Activated CD4-positive, alpha-beta T cell treated with anti-CD3 and anti-CD28 coated beads, Interleukin-10, Interleukin-2, amounts not matched to agents 100 ng/mL and 50 ng/mL, durations not matched to agents 16 hours and 8 hours (primary cell): ENCODE measurements around the gene GRK3.

Source experiments
- DNase-seq: peaks from one replicate; pipeline ENCODE4 v3.0.0-alpha.2; 2020

Gene GRK3

DNA sequence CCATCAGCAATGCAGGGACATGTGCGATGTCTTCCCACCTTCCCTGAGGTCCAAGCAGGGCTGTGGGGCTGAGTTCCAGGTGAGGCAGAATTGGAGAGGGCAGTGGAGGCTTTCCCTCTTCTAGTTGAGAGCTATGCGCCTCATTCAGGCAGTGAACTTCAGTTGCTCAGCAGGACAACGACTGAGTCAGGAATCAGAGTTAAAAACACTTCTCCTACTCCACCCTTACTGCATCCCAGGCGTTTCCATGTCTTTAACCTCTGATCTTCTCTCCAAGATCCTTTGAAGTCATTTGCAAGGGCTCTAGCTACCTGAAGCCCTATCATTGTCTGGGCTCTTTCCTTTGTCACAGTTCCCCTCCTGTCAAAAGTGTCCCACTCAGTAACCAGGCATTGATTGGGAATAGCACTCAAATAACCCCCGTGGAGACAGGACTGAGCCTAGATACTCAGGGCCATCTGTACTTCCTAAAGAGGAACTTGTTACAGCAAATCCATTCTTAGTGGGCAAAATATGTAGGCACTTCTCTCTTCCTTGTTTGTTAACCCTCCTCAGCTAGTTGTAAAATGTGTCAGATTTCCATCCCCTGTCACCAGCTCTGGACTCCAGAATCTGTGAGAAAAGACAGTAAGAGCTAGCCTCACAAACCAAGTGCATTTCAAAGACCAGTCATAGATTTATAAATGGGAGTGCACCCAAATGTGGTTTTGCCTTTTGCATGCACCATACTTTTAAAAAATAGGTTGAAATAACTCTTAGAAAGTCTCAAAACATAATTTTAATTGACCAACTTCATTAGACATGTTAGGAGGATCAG, 105.0 kb downstream of the GRK3 start:
- DNase-seq: no peak

DNA sequence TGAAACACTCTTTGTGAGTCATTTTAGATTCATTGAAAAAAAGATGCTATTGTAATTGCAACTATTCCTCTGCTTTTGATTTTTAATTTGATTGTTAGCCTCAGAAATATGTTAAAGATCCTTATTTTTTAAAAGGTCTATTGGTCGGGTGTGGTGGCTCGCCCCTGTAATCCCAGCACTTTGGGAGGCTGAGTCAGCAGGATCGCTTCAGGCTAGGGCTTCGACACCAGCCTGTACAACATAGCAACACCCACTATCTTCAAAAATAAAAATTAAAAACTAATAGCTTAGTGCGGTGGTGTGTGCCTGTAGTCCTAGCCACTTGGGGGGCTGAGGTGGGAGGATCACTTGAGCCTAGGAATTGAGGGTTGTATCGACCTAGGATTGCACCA, 105.6 kb downstream of the GRK3 start:
- no peak for DNase-seq

DNA sequence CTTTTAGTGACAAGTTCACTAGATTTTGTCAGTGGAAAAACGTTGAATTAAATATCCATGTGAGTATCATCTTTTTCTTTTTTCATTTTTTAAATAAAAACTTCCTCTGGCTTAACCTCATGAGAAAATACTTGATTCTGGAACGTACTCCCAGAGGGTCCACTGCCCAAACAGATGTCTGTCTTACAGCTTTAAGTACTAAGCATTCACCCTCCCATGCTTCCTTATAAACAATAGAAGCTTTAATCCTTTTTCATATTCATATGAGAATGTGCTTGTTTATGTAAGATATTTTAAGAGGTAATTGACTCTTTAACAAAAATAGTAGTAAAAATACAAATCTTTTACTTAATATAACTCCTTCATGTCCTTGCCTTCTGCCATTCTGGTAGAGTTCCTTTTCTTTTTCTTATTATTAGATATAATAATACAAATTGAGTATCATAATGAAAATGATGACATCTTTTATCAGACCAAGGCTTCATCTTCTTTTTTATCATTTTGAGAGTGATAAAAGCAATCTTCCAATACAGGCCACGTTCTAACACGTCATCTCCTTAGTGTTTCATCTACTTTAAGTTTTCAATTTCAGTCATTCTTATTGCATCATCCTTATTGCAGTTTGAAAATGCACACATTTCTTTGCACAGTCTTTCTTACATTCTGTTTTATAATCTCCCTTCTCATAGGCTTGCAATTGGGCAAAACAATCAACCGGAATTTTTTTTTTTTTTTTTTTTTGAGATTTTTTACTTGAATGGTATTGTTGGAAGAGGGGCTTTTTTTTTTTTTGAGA, 108.0 kb downstream of the GRK3 start:
- peak; percentile 79 for DNase-seq

DNA sequence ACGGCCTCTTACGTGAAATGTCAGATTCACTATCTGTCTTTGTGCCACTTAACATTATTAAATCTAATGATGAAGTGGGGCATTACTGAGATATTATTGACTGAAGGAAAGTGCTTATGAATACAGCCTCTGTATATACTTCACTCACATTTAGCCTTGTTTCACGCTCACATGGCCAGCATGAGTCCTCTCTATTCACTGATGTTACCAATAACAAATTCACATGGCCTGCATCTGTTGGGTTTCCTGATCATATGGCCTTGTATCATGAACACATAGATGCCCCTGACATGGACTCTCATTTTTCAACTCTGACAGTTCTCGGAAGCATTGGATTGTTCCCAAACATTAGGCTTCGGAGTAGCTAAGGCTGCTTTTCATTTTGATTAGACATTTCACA, 109.2 kb downstream of the GRK3 start:
- no peak for DNase-seq

DNA sequence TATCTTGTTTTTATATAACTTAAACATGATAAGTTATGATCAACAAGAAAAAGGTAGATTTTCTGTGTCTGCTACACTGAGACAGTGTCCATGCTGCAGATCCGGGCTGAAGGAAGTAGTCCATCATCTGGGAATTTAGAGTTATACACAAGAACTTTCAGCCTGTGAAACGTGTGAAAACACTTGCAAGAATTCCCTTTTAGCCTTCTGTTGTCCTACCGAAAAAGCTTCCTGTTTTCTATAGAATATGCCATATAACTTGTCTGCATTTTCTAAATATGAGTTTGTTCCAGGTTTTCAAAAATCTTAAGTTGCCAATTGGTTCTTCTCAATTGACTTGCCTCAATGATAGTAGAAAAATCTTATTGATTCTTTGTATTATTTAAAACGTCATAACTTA, 113.2 kb downstream of the GRK3 start:
- DNase-seq: no peak

DNA sequence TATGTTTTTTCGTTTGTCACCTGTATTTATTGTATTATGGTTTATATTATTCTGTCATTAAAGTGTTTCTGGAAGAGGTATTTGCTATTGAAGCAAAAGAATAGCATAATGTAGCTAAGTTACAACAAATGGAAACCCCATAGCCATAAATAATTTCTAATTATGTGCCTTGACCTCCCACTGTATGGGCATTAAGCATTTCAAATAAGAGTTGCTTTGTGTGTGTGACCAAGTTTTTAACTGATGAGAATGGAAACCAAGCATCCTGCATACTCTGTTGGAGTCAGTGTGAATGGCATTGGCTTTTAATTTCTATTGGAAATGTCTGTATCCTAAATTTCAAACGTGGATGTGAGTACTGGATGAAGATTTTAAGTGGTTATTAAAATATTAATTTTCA, 115.6 kb downstream of the GRK3 start:
- DNase-seq: no peak

DNA sequence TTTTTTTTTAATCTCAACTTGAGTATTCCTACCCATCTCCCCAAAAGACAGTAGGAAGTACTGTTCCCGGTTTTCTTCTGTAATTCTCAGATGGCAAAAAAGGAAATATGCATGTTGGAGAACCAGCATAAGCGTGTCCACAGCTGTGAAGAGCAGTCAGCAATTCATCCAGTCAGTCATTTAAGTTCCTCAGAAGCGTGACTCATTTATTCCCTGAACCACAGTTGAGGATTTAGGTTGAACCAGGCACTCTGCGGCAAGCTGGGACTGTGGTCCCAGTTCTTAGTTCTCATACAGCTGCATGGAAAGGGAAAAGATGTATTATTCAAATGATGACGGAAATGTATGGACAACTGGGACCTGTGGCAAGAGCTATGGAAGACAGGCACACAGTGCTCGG, 116.5 kb downstream of the GRK3 start:
- peak; percentile 53 for DNase-seq

DNA sequence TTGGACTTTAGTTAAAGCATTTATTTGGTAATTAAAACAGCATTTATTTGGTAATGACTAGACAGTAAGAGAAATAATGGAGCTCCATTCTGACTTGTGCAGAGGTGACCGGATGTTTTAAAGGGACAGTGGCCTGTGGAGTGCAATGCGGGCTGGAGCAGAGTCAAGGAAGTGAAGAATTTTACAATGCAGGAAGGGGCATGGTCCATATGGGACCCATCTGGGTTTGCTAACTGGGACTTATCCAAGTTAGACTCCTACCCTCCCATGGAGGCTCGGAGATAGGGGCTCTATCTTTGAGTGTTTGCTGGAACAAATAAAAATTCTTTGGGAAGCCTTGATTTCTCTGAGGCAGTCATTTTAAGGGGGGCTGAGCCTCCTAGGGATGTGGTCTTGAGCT, 117.6 kb downstream of the GRK3 start:
- DNase-seq: no peak

DNA sequence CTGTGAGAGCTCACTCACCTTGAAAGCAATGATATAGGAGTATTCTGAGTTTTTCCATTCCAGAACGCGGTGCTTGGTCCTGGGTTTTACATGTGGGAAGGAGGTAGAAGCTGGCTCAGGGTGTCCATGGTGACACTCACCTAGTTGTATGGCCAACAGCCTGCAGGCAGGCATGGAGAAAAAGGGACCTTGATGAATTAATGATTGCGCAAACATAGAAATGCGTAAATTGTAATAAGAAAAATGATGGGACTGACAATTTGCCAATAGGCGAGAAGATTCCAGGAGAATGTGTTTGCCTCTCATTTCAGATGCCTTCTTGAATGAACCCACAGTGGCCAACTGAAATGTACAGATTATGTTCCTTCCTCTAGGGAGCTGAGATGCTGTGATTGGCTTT, 124.2 kb downstream of the GRK3 start:
- DNase-seq: no peak

DNA sequence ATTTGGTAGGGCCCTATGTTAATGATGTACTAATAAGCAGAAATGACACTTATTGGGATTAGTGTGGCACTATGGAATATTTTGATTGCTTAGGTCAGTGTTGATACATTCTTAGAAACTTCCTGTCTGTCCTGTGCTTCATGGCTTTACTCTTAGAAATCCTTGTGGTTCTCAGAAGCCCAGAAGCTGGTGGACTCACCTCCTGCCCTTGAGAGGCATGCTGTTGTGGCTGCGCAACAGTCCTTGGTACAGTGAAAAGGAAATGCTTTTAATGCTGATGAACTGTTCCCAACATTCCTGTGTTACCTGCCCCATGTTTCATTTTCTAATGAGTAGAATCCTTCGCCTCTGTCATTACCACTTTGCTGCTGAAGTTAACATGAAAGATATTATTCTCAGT, 125.2 kb downstream of the GRK3 start:
- DNase-seq: no peak

DNA sequence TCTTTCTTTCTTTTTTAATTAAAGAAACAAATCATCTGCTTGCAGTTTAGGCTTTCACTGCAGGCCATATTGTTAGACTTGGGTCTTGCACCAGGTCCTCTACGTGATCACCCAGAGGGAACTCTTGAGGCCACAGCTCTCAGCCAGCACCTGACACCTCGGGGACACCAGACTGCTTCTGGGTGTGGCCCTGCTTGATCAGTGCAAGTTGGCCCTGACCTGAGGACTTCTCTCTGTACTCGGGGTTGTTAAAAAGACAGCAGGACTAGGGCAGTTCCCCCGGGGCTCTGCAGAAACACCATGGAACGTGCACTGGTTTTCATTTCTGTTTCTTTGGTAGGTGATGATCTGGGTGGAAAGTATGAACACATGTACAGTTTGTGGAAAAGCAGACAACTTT, 126.3 kb downstream of the GRK3 start:
- no peak for DNase-seq

DNA sequence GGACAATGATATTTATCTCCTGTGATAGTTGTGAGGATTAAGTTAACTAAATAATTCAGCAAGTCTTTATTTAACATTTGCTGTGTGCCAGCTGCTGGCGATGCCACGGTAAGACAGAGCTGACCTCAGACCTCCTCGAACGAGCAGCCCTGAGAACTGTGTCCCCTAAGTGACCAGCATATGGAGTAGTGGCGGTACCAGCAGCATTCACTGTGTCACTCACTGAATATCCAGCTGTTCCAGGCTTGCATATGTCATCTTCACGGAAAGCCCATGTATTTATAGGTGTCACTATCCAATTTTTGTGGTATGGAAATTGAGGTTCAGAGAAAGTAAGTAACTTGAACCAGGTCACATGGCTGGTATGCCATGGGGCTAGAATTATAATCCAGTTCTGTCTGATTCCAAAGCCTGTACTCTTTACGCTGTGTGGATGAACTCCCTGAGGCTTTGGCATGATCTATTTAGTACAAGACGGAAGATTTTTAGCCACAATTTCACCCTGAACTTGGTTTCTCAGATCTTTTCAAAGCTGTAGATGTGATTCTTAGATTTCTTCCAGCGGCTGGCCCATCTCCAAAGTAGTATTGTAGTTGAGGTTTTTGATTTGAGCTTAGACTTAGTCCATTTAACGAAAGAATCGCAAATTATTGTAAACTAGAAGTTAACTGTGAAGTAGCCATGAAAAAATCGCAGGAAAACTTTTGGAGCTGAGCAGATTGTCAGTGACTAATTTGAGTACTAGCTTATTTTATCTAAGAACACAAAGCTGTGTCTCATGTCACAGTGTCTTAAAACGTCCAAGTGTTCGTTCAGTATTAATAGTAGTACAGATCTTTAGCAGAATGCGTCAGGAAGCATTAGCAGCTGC, 128.2 kb downstream of the GRK3 start:
- DNase-seq: no peak

DNA sequence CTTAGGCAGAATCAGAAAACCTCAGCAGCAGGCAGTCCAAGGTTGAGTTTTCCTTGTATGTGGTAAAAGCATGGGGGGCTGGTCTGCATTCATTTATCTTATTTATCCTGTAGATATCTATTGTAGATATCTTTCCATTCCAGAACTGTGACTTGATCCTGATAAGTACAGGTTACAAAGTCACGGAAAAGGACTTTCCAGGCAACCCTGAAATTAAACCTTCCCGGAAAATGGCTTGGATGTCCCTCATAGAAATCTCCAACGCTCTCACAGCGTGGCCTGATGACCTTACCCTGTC, 128.7 kb downstream of the GRK3 start:
- no peak for DNase-seq

DNA sequence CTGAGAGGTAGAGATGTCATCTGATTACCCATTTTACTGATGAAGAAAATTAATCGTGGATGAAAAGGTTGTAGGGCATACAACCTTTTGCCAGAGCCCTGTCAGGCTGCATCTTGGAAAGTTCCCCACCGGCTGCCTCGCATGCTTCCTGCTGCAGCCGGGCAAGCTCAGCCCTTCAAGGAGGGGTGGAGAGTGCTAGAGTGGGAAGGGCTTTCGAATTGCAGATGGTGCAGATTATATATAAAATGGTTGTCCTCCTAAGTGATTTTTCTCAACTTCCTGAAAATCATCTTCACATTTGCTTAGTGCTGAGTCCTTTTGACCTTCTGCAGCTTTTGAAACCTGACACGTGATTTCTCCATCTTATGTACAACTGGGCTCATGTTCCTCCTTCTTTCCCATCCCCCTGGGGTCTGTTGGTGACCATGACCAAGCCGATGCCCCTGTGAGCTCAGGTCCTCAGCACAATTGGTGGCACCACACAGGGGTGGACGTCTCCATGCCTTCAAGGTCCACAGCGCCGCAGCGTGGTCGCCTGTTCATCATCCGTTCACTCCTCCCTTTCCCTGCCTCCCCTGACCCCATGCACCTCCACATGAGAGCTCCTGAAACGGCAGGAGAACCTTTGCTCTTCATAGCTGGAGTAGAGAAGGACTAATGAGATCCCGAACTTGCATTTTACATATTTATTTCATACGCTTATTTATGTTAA, 129.9 kb downstream of the GRK3 start:
- no peak for DNase-seq

DNA sequence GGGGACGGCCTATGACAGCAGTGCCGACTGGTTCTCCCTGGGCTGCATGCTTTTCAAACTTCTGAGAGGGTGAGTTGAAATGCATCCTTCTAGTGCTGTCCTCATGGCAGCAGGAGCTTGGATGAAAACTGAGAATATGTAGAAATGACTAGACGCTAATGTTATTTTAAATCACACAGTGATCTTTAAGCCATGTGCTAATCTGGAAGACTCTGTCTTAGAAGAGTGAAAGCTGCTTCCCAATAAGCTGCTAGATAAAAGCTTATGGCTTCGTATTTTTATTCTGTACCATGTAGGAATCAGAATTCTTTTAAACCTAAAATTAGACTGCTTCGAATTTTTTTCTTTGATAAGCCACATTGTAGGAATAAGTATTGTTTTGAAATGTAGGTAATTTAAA, 130.7 kb downstream of the GRK3 start:
- DNase-seq: no peak

DNA sequence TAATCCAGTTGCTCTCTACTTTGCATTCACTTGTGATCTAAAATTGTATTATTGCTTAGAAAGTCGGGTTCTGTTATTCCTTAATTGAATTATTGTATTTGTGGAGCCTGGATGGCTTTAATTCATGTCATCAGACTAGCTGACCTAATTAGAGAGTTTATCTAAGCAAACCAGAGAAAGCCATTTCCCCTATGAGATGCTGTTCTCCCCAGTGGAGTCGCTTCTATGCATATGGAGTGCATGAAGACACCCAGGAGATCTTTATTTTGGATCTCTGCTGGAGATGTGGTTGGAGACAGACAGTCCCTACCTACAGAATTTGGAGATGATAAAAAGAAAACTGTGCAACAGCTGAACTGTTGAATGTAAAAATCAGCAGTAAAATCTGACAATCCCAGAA, 132.3 kb downstream of the GRK3 start:
- DNase-seq: no peak

DNA sequence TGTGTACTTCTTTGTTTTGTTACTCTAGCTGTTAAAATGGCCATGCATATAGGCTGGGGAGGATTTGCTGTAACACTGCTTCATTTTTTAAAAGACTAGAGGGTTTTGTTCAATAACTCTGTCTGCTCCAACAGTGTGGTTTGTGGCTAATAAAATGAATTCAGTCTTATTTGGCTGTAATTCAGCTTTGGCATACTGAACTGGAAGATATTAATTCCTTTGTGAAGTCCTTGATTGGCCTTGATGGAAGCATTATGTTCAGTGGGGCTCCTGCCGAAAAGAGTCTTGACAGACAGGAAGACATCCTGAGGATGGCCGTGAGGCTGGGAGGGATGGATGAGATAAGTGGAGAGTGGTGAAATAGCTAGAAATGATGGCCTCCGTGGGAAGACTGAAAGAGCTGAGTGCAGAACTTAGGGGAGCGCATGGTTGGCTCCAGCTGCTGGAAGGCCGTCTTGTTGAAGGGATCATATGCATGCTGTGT, 132.7 kb downstream of the GRK3 start:
- DNase-seq: no peak

DNA sequence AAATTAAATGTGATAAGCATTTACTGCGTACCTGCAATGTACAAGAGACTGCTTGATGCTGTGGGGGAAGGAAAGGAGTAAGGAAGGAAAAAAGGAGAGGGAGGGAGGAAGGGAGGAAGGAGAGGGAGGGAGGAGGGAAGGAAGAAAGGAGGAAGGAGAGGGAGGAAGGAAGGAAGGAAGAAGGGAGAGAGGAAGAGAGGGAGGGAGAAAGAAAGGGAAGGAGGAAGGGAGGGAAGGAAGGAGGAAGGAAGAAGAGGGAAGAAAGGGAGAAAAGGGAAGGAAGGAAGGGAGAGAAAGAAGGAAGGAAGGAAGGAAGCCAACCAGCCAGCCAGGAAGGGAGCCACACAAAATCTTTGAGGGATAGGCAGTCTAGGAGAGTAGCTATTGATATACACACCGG, 133.5 kb downstream of the GRK3 start:
- no peak for DNase-seq

DNA sequence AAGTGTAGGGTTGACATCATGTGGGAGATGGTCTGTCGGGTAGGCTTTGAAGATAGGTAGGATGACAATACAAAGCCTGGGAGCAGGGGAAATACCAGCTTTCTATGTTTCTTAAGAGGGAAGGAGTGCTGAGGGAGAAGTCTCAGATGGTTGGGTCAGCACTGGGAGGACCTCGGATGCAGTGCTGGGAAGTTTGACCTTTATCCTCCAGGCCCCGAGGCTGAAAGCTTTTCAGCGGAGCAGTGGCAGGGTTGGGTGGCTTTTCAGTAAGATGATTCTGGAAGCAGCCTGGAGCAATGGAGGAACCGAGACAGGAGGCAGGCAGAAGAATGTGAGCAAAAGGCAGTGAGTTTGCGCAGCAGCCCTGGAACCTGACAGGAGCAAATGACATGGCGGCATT, 134.0 kb downstream of the GRK3 start:
- no peak for DNase-seq

DNA sequence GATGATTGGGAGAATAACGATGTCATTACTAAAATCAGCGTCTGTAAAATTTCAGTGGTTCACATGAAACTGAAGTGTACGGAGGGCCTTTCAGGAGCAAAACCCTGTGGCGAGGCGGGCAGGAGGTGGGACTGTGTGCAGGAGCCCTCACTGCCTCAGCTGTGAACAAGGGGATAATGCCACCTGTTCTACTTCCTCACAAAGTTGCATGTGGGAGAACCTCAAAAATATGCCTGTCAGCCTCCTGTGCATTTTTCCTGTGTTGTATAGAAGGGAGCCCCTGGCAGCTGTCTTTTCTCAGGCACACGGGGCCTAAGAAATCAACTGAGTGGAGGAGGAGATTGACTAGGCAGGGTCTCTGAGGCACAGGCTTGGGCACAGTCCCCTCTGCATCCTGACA, 134.5 kb downstream of the GRK3 start:
- DNase-seq: no peak

DNA sequence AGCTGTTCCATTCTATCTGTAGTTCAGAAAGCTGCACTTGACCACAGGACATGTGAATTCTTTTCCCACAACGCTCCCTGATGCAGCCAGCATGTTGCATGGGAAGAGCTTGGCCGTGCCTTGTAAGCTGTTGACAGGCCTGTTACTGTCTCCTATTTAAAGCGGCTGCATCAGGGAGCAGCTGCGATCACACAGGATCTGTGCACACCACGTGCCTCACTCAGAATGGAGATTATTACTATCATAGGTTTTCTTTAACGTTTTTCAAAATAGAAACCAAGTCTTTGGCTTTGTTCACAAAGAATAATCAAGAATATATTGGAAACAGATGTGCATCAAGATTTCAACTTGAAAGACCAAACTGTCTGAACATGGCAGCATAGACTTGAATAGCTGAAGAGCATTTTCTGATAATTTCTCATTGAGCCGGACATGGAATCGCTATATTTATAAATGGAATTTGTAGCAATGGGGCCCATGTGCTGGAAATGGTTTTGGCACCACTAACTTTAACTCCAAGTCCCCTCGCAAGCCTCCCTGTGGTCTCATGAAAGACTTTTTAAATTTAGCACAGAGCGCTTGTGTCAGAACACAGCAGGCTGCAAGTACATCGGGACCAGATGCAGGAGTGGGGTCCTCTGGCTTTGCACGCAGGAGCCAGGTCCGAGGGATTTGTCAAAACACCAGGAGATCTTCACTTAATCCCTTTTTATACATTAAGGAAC, 136.7 kb downstream of the GRK3 start:
- no peak for DNase-seq

DNA sequence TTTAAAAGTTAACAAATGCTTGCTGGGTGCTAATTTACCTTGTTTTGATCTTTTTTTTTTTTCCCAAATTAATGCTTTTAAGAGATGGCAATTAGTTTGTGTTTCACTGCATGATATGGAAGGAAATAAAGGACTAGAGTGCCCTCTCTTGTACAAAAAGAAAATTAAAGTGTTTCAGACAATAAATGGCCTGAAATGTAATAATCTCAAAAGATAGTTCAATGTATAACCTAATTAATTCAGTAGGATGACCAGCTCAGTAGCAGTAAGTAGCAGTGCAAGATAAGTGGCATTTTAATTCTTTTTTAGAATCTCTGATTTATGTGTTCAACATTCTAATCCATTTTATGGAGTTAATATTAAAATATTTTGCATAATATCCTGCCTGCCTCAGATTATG, 137.6 kb downstream of the GRK3 start:
- DNase-seq: peak; percentile 32
